NK-92 (cell line): ENCODE measurements around the gene PKN2.
"Not testable (repeated sequence)": the region's sequence is repeated elsewhere in the genome, so short reads cannot be mapped to it uniquely, and the experiment has no call there.

Experiments
- DNase-seq: peaks from one replicate; lab custom pipeline; 2025; ENCODE audit not compliant: unreplicated experiment; lab: John Stamatoyannopoulos, UW

The PKN2 gene

GRCh38 chr1:88876573-88877365, 192.7 kb downstream of the PKN2 start:
- DNase-seq, result no peak

GRCh38 chr1:88877382-88877825, 193.3 kb downstream of the PKN2 start:
- DNase-seq, result no peak

GRCh38 chr1:88877911-88878310, 193.8 kb downstream of the PKN2 start:
- no peak for DNase-seq

- DNase-seq, result no peak
These were observed 194.7 kb downstream of the PKN2 start for GRCh38 chr1:88878731-88879130.

GRCh38 chr1:88880717-88881116, 196.6 kb downstream of the PKN2 start:
- DNase-seq, result not testable (repeated sequence)

- no peak for DNase-seq
These were observed 199.1 kb downstream of the PKN2 start for GRCh38 chr1:88883156-88883555.
